Inferior parietal cortex (tissue), 1 donor: ENCODE measurements around the gene CD38.
A peak's percentile ranks its signal among the peaks of the same experiment; 100 is the strongest.
"Not testable (repeated sequence)": the region's sequence is repeated elsewhere in the genome, so short reads cannot be mapped to it uniquely, and the experiment has no call there.

Experiments
- DNase-seq: peaks from one replicate; pipeline ENCODE4 v3.0.0-alpha.2; 2016; ENCODE audit errors: extremely low spot score

The CD38 gene

DNA sequence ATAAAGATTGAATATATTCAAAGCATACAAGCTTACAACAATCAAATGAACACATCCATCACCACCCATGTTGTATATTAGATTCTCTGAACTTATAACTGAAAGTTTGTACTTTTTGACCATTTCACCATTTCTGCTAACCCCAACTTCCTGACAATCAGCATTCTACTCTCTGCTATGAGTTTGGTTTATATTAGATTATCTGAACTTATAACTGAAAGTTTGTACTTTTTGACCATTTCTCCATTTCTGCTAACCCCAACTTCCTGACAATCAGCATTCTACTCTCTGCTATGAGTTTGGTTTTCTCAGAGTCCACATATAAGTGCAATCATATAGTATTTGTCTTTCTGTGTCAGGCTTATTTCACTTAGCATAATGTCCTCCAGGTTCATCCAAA lies 15.7 kb upstream of the CD38 start:
- not testable (repeated sequence) for DNase-seq

DNA sequence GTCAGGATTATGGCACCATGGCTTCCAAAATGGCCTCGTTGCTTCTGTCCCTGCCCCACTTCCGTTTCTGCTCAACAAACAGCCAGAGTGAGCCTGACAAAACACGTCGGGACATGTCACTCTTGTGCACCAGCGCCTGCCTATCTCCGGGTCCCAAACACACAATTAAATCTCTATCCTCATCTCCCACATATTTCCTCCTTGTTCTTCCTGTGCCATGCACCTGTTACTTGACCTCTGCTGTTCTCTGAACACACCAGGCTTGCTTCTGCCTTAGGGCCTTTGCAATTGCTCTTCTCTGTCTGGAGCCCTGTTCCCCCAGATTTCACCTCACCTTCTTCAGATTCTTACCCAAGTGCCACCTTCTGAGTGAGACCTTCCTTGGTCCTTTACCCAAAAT lies 12.7 kb upstream of the CD38 start:
- DNase-seq: no peak

DNA sequence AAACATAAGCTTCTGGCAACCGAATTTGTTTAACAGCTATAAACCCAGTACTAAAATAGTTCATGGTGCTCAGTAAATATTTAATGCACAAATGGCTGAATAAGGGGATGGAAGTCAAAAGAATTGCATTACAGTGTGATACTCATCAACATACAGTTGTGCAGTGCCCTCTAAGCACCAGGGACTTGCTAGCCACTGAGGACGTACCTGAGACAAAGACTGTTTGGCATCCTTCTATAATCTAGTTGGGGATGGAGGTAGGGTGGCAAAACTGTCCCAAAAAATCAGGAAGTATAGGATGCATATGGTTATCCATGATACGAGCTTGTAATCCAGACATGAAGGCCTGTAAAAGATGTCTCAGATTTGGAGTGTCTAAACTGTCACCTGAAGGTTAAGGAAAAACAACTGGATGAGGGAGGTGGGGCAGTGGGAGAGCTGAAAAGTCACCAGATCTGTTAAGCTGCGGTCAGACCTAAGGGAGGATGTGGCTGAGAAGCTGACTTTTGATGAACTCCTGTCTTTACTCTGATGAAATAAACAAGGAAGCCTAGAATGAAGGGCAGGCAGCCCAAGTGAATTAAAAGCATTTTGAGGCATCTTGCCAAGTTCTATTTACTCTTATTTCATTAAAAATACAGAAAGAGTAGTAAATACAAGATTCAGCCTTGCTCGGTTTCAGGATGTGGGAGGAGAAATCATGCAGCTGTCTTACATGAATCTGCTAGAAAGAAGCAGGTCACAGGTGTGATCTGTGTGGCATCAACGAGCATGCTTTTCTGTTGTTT lies 12.0 kb upstream of the CD38 start:
- DNase-seq: no peak

DNA sequence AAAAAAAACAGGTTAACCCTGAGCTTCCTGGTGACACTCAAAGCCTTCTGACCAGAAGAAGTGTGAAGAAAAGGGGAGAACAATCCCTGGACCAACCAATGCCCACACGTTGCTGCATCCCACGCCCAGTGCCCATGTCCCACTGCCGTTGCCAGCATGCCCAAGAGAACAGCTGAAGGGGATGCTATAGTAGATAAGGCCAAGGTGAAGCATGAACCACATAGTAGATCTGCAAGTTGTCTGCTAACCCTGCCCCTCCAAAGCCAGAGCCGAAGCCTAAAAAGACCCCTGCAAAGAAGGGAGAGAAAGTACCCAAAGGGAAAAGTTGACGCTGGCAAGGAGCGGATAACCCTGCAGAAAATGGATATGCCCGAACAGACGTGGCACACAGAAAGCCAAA lies 11.3 kb upstream of the CD38 start:
- DNase-seq: no peak

DNA sequence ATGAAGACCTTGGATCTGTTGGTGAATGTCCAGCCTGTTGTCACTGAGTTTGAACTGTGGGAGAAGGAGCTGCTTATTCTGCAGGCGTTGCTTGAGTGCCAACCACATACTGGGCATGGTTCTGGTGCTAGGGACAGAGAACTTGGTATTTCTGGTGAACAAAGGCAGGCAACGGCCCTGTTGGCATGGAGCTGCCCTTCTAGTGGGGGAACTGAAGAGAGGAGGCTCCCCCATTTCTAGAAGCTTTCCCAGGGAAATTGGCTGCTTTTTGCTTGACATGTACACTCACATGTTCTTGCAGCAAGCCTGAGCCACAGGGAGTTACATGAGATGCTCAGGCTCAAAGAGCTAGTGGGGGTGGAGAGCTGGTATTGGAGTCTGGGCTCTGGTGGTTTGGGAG lies 8.9 kb upstream of the CD38 start:
- no peak for DNase-seq

DNA sequence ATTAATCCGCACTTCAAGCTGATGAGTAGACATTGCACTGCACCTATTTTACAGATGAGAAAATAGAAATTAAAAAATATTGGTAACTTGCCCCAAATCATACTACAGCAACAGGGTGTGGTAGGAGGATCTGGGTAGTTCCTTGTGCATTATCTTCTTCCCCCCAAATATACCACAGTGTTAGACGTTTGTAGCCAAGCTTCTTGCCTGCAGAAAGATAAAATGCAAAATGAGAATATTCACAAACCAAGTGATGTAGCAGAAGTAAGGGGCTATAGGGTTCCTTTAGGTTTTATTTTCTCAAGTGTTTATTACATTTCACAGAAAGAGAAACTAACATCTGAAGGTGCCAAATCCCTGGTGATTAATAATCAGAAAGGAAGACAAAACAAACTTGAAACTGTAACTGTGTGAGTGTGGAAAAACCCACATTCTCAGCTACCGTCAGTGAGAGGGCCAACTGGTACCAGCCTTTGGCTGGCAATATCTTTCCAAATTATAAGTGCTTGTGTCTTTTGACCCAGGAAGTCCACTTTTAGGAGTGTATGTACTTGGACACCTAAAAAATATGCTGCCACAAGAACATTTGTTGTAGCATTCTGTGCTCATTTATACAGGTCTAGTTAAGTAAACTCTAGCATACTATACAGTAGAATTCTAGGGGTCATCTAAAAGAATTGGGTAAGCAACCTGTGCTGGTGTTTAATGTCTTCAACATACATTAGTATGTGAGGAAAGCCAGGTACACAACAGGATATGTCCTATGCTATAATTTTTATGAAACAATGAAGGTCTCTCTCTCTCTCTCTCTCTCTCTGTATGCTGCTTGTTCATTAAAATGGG lies 6.7 kb upstream of the CD38 start:
- DNase-seq: no peak

DNA sequence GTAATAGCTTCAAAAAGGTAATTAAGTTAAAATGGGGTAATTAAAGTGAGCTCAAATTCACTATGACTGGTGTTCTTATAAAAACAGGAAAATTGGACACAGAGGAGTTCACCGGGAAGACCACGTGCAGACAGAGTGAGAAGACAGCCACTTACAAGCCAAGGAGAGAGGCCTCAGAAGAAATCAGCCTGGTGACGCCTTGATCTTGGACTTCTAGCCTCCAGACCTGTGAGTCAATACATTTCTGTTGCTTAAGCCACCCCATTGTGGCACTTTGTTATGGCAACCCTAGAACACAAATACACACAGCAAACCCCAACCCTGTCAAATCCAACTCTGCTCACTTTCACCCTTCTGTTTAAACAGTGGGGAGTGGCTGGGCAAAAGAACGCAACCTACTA lies 4.1 kb upstream of the CD38 start:
- no peak for DNase-seq

DNA sequence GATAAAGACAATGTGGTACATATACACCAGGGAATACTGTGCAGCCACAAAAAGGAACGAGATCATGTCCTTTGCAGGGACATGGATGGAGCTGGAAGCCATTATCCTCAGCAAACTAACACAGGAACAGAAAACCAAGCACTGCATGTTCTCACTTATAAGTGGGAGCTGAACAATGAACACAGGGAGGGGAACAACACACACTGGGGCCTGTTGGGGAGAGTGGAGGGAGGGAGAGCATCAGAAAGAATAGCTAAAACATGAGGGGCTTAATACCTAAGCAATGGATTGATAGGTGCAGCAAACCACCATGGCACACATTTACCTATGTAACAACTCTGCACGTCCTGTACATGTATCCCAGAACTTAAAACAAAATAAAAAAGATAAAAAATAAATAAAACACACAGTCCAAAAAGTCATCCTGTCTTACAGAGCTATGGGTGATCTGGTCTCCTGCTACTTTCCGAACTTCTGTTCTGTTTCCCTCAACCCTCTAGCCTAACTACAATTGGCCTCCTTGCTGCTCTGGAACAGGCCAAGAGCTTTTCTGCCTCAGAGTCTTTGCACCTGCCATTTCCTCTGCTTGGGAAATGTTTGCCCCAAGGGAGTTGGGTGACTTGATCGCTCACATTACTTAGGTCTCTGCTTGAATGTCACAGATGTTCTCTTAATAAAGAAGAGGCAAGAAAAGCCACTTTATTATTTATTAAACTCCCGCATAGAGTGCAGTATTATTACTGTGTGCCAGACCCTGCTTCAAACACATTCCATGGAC lies 1.1 kb upstream of the CD38 start:
- DNase-seq: no peak

DNA sequence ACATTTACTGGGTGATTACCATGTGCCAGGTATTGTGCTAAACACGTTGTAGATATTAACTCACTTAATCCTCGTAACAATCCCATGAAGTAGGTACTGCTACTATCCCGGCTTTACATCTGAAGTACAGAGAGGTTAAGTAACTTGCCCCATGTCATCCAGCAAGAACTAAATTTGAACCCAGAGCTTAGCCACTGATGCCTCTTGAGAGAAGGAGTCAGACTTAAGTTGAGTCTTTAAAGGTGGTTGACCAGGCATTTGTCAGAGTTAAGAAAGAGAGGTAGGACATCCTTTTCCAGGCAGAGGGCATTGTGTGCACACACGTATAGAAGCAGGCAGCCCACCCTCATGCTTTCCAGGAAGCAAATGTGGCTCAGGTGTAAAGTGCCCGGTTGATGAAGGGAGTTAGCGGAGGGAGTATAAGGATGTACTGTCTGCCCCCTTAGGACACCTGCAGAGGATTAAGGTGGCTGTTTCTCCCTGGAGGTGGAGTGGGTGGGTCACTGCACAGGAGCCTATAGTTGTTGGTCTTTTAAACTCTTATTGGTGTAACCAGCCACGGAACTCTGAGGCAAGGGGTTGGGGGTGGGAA lies 335 bp upstream of the CD38 start:
- DNase-seq: no peak

DNA sequence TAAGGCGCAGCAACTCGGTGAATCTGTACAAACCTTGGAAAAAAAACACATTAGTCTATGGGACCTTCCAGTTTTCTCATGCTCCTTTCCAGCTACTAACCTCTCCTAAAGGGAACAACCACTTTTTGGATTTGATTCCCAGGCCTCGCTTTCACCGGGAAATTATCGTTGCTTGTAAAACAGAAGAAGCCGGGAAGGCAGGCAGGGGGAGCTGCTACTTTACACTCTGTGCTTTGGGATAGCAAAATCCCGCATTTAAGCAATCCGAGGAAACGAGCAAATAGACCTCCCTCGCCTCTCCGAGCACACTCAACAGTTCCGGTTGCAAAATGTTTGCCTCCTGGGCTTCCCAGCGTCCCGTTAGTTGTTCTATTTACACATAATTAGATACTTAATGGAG lies 1.2 kb downstream of the CD38 start:
- DNase-seq: peak; percentile 57

DNA sequence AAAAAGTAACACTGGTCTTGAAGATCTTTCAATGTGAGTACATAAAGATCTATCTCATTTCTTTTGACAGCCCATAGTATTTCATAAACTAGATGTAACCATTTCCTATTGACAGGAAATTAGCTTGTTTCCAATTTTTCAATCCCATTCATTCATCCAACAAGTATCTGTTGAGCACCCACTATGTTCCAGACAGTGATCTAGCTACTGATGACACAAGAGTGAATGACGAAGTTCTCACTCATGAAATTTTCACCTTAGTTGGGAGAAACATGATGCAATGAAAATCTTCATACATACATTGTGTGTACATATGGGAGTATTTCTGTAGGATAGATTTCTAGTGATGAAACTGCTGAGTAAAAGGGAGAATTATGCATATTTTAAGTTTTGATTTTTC lies 1.7 kb downstream of the CD38 start:
- no peak for DNase-seq

DNA sequence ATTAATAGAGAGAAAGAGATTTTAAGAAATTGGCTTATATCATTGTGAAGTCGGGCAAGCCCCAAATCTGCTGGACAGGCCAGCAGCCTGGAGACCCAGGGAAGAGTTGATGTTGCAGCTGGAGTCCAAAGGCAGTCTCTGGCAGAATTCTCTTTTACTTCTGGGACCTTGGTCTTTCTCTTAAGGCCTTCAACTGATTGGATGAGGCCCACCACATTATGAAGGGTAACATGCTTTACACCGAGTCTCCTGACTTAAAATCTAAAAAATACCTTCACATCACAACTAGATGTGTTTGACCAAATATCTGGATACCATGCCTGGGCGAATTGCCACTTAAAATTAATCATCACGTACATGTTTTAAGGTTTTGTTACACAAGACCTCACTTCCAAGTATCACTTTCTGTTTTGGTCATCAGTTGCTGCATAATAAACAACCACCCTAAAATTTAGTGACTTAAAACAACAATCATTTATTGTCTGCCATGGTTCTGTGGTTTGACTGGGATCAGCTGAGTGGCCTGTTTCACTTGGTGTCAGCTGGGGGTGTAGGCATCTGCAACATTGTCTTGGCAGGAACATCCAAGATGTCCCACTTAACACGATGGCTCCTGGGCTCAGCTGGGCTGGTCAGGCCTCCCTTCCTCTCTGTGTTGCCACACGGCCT lies 3.4 kb downstream of the CD38 start:
- no peak for DNase-seq

DNA sequence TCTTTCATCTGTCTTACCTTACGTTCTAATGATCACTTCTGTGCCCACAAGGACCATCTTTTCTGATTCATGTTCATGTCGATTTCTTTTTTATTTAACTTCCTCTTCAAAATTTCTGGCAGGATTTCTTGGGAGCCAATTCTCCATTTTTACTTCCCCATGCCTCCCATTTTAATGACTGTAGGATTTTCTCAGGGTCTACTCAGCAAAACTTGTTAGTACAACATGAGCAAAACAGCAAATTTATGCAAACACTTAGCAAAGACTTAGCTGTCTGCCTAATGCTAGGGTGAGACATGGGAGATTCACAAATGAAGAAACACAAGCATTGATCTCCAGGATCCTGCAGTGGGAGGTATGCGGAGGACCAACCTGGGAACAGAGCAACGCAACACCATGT lies 5.5 kb downstream of the CD38 start:
- DNase-seq: no peak

DNA sequence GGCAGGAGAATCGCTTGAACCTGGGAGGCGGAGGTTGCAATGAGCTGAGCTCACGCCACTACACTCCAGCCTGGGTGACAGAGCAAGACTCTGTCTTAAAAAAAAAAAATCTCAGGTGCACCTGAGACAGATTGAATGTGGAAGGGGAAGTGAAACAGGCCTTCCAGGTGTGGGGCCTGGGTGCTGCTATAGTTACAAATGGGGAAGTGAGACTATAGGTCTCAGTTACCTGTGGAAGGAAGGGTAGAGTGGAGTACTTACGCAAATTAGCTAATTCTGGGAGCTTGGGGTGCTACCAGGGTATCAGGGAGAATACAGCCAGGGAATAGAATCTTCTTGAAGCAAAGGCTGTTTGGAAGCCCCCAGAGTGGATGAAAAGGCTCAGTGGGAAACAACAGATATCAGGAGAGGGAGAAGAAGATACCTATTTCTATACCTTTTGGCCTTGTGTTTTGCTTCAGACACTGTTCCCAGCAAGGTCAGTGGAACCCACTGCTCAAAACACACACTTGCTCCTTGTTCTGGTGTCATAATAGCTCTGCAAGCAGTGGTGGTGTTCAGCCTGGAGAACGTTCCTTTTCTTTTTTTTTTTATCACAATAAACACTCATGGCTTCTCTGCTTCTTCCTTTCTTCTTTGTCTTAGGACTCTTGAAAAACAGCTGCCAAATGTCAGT lies 7.0 kb downstream of the CD38 start:
- DNase-seq: no peak

DNA sequence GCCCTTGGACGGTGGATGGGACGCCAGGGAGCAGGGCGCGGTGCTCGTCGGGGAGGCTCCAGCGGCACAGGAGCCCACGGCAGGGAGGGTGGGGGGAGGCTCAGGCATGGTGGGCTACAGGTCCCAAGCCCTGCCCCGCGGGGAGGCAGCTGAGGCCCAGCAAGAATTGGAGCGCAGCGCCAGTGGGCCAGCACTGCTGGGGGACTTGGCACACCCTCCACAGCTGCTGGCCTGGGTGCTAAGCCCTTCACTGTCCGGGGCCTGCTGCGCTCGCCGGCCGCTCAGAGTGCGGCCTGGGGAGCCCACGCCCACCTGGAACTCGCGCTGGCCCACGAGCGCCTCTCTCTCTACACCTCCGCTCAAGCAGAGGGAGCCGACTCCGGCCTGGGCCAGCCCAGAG lies 8.6 kb downstream of the CD38 start:
- DNase-seq: no peak

DNA sequence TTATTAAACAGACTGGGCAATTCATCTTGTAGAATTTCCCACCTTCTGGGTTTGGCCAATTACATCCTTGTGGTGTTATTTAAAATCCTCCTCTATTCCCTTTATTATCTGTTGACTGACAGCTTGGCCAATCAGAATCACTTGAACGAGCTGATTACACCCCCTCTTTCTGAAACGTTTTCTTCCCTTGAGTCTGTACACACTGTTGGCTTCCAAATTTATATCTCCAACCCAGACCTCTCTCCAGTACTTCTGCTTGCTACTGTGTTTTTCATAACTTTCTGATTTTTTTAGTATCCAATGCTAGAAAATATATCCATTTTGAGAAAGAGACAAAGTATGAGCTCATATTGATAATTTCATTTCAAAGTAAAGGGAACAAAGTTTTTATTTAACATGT lies 14.8 kb downstream of the CD38 start:
- DNase-seq: no peak

DNA sequence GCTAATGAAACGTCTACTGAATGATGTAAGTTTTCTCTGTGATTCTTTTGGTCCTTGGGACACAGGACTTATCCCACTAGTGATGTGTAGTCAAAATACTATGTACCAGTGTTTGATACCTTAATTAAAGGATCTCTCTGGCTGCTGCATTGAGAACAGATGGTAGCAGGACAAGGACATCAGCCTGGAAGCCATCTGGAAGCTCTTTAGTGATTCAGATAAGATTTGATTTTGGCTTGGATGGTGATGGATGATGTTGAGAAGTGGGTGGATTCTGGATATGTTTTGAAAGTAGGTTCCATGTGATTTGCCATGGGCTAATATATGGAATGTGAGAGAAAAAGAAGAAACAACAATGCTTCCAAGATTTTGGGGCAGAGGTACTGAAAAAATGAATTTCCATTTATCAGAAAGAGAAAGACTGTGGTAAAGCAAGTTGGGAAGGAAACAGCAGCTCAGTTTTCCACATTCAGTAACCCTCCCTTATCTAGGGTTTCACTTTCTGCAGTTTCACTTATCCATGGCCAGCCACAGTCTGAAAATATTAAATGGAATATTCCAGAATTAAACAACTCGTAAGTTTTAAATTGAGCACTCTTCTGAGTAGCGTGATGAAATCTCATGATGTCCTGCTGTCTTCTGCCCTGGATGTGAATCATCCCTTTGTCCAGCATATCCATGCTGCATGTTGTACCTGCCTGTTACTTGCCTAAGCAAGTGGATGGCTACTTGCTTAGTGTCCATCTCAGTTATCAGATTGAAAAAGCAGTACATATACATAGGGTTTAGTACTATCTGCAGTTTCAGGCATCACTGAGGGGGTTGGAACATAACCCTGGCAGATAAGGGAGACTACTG lies 15.6 kb downstream of the CD38 start:
- peak; percentile 44 for DNase-seq

DNA sequence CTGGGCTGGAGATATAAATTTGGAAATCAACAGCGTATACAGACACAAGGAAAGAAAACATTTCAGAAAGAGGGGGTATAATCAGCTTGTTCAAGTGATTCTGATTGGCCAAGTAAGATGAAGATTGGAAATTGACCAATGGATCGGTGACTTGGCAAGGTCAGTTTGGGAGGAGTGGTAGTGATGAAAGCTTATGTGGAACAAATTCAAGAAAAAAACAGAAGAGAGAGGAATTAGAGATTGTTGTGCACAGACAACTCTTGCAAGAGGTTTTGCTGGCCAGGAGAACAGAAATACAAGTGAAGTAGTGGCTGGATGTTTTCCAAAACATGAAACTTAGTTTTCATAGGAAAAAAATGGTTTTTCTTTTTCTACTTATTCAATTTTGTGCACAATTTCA lies 16.3 kb downstream of the CD38 start:
- no peak for DNase-seq

DNA sequence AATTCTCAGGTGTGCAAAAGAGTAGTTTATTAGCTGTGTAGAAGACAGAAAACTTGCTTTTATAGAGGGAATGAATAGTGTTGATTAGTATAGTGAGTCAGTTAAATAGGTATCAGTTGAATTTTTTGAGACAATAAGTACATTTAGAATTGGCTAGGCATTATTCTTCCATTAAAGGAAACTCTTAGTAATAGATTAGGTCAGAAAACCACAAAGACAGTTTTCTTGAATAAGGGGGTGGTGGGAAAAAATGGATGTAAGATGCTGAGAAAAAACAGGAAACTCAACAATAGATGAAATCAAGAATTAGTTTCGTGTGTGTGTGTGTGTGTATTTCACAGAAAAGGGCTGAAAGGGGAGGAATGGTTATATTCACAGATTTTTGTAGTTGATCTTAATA lies 16.8 kb downstream of the CD38 start:
- no peak for DNase-seq

DNA sequence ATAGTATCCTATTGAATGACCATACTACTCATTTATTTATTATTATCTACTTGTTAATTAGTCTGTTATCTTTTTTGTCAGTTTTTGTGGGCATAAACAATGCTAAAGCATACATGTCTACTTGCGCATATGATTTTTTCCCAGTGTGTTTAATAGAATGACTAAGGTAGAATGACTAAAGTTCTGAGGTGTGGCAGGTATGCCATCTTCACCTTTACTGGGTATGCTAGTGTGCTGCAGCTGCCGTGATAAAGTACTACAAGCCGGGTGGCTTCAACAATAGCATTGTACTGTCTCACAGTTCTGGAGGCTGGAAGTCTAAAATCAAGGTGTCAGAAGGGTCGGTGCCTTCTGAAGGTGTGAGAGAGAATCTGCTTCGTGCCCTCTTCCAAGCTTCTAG lies 19.2 kb downstream of the CD38 start:
- no peak for DNase-seq
